Upper lobe of right lung (tissue), 1 donor: Measurements from ENCODE around the gene CD109. TPM values are rescaled to one million over a fixed set of nuclear protein-coding genes. Genes with fewer than 3 reads are reported as not detected.

Source experiments
- ATAC-seq: fragments of 200-7000 bp; cut with Tn5 transposase; one replicate; pipeline ENCODE4 v1.9.1; 2020; ENCODE audit warnings: mild to moderate bottlenecking, moderate library complexity
- DNase-seq: peaks from one replicate; pipeline ENCODE4 v3.0.0-alpha.2; 2020
- H3K27ac ChIP-seq: fragments of 200-600 bp; one replicate; pipeline ENCODE4 v1.8.0; 2022
- H3K27me3 ChIP-seq: fragments of 200-600 bp; one replicate; pipeline ENCODE4 v1.8.0; 2022; ENCODE audit warnings: mild to moderate bottlenecking
- H3K36me3 ChIP-seq: fragments of 200-600 bp; one replicate; pipeline ENCODE4 v1.8.0; 2022
- H3K4me1 ChIP-seq: fragments of 200-600 bp; one replicate; pipeline ENCODE4 v1.8.0; 2022
- H3K4me3 ChIP-seq: fragments of 200-600 bp; one replicate; pipeline ENCODE4 v1.8.0; 2022; ENCODE audit warnings: mild to moderate bottlenecking
- H3K9me3 ChIP-seq: fragments of 200-600 bp; one replicate; pipeline ENCODE4 v1.8.0; 2022
- CTCF ChIP-seq: fragments of 200-600 bp; IDR thresholded peaks from one replicate; pipeline ENCODE4 v1.8.0; 2022; ENCODE audit warnings: antibody characterized with exemption
- intact Hi-C: fragments of 100-400 bp; cut with DNase I; formaldehyde crosslinking; loops from one replicate; pipeline ENCODE4 v1.11.0; 2022
- total RNA-seq: library from RNA; stranded (reverse); fragmentation: NEBNext Ultra II Directional; extraction: Animal tissue kit (Norgen Biotek cat#: 25700); gene quantifications from one replicate; pipeline ENCODE4 v1.2.1, GENCODE V29; 2021
- donor health status: DM: no; HTN: yes; CAD: no; lungs with severe emphysema.

The CD109 gene
- total RNA-seq, 1 donor from 2014 or later, result 22.1 TPM

GRCh38 chr6:73743556-73743955, 47.6 kb downstream of the CD109 start:
- H3K9me3 ChIP-seq, result no peaks in the 10 kb centered on the region
- no peak for TF ChIP-seq CTCF
- no peak overlapping the region for H3K4me3 ChIP-seq
- no peaks in the 10 kb centered on the region for H3K36me3 ChIP-seq
- DNase-seq (no peak), ATAC-seq (no peak)
- H3K27me3 ChIP-seq, result no peaks in the 10 kb centered on the region
- intact Hi-C loops, result no loop called here
- no peak overlapping the region for H3K27ac ChIP-seq
- H3K4me1 ChIP-seq, result no peaks in the 10 kb centered on the region

GRCh38 chr6:73746787-73747186, 50.8 kb downstream of the CD109 start:
- intact Hi-C loops, result no loop called here
- Histone ChIP-seq H3K27ac (no peak overlapping the region), H3K9me3 (no peaks in the 10 kb centered on the region), H3K27me3 (no peaks in the 10 kb centered on the region), H3K4me3 (no peak overlapping the region), H3K36me3 (no peaks in the 10 kb centered on the region), H3K4me1 (no peaks in the 10 kb centered on the region)
- DNase-seq (no peak), ATAC-seq (no peak)
- no peak for TF ChIP-seq CTCF

- H3K4me3 ChIP-seq, result no peak overlapping the region
- intact Hi-C loops, result no loop called here
- no peak for DNase-seq
- no peaks in the 10 kb centered on the region for H3K9me3 ChIP-seq
- no peaks in the 10 kb centered on the region for H3K36me3 ChIP-seq
- ATAC-seq, result peak; percentile 71
- no peaks in the 10 kb centered on the region for H3K4me1 ChIP-seq
- H3K27ac ChIP-seq, result no peak overlapping the region
- TF ChIP-seq CTCF, result no peak
- no peaks in the 10 kb centered on the region for H3K27me3 ChIP-seq
These were observed 51.3 kb downstream of the CD109 start for GRCh38 chr6:73747289-73747688.

- no peaks in the 10 kb centered on the region for H3K9me3 ChIP-seq
- no peaks in the 10 kb centered on the region for H3K36me3 ChIP-seq
- DNase-seq (no peak), ATAC-seq (no peak)
- no peak overlapping the region for H3K27ac ChIP-seq
- H3K4me3 ChIP-seq, result no peak overlapping the region
- no peak for TF ChIP-seq CTCF
- no peaks in the 10 kb centered on the region for H3K4me1 ChIP-seq
- intact Hi-C loops, result no loop called here
- H3K27me3 ChIP-seq, result no peaks in the 10 kb centered on the region
These were observed 56.9 kb downstream of the CD109 start for GRCh38 chr6:73752943-73753342.

- Histone ChIP-seq H3K36me3 (no peaks in the 10 kb centered on the region), H3K27ac (no peak overlapping the region), H3K4me3 (no peak overlapping the region), H3K27me3 (no peaks in the 10 kb centered on the region), H3K4me1 (no peaks in the 10 kb centered on the region), H3K9me3 (no peaks in the 10 kb centered on the region)
- TF ChIP-seq CTCF, result no peak
- intact Hi-C loops, result no loop called here
- DNase-seq, result no peak
- no peak for ATAC-seq
These were observed 70.0 kb downstream of the CD109 start for GRCh38 chr6:73766040-73766439.

- no peak overlapping the region for H3K27ac ChIP-seq
- no peaks in the 10 kb centered on the region for H3K9me3 ChIP-seq
- no peaks in the 10 kb centered on the region for H3K36me3 ChIP-seq
- no peak for TF ChIP-seq CTCF
- intact Hi-C loops, result no loop called here
- no peak overlapping the region for H3K4me3 ChIP-seq
- no peaks in the 10 kb centered on the region for H3K27me3 ChIP-seq
- ATAC-seq (no peak), DNase-seq (no peak)
- no peaks in the 10 kb centered on the region for H3K4me1 ChIP-seq
These were observed 72.6 kb downstream of the CD109 start for GRCh38 chr6:73768558-73768957.
